CD4-positive, alpha-beta T cell treated with Interleukin-6 for 4 hours (primary cell): ENCODE results near the gene PHF23.
"Not testable (repeated sequence)": the region's sequence is repeated elsewhere in the genome, so short reads cannot be mapped to it uniquely, and the experiment has no call there.

Source experiments
- DNase-seq: peaks from one replicate; pipeline ENCODE4 v3.0.0-alpha.2; 2020; ENCODE audit warnings: mixed read lengths

PHF23 gene

GRCh38 chr17:7258731-7259554 lies 19.7 kb upstream of the PHF23 start:
- no peak for DNase-seq

GRCh38 chr17:7256766-7257456 lies 17.7 kb upstream of the PHF23 start:
- DNase-seq = no peak

- DNase-seq = no peak
Measured at GRCh38 chr17:7254511-7254910, 15.3 kb upstream of the PHF23 start.

GRCh38 chr17:7253082-7253481 lies 13.8 kb upstream of the PHF23 start:
- DNase-seq = no peak

GRCh38 chr17:7252176-7253043 lies 13.2 kb upstream of the PHF23 start, which contains the start of gene ELP5:
Gene ELP5, plus strand, starts transcription at chr17:7252215. Its CDS starts 336 bp downstream, at chr17:7252551.
- peak; percentile 87 for DNase-seq

- peak; percentile 97 for DNase-seq
Measured at GRCh38 chr17:7251661-7252175, 12.5 kb upstream of the PHF23 start, which contains the start of gene CTDNEP1. Gene CTDNEP1, minus strand, starts transcription at chr17:7251734. Its CDS starts 438 bp downstream, at chr17:7251296.

- no peak for DNase-seq
Measured at GRCh38 chr17:7250695-7251627, 11.7 kb upstream of the PHF23 start.

- no peak for DNase-seq
Measured at GRCh38 chr17:7249830-7250229, 10.6 kb upstream of the PHF23 start.

- DNase-seq = no peak
Measured at GRCh38 chr17:7249214-7249613, 10.0 kb upstream of the PHF23 start.

- DNase-seq = no peak
Measured at GRCh38 chr17:7248796-7249195, 9.5 kb upstream of the PHF23 start.

- no peak for DNase-seq
Measured at GRCh38 chr17:7246779-7247178, 7.5 kb upstream of the PHF23 start.

GRCh38 chr17:7243838-7244237 lies 4.6 kb upstream of the PHF23 start:
- not testable (repeated sequence) for DNase-seq

GRCh38 chr17:7243453-7243729 lies 4.1 kb upstream of the PHF23 start:
- DNase-seq = no peak

- peak; percentile 96 for DNase-seq
Measured at GRCh38 chr17:7242717-7243452, 3.6 kb upstream of the PHF23 start.

GRCh38 chr17:7241783-7242716 lies 2.8 kb upstream of the PHF23 start, which contains the start of gene GABARAP:
Gene GABARAP, minus strand, starts transcription at chr17:7242449. Its CDS starts 119 bp downstream, at chr17:7242330.
- DNase-seq = peak; percentile 93

- DNase-seq = no peak
Measured at GRCh38 chr17:7241090-7241733, 2.0 kb upstream of the PHF23 start.

GRCh38 chr17:7240375-7240774 lies 1.1 kb upstream of the PHF23 start:
- DNase-seq = no peak

GRCh38 chr17:7238420-7239090 lies 702 bp downstream of the PHF23 start:
- DNase-seq = peak; percentile 60
